Mononuclear cell (primary cell): Measurements from ENCODE around the gene TMEM101. TPM values are rescaled to one million over a fixed set of nuclear protein-coding genes. Genes with fewer than 3 reads are reported as not detected.

ENCODE experiments used
- H3K27me3 ChIP-seq: 2 replicates; pipeline ENCODE4 v1.6.0; 2011; ENCODE audit warnings: low read length, control low read depth; ENCODE audit not compliant: insufficient read depth
- H3K4me1 ChIP-seq: 2 replicates; pipeline ENCODE4 v1.5.1; 2011; ENCODE audit warnings: mild to moderate bottlenecking, low read length, control low read depth; ENCODE audit not compliant: insufficient read depth
- H3K4me3 ChIP-seq: 2 replicates; pipeline ENCODE4 v1.5.1; 2011; ENCODE audit warnings: mild to moderate bottlenecking, low read length, moderate library complexity
- H3K9me3 ChIP-seq: 2 replicates; pipeline ENCODE4 v1.5.1; 2011; ENCODE audit warnings: low read depth, mild to moderate bottlenecking, control low read depth, low read length
- total RNA-seq: library from RNA; depleted of rRNA; stranded (reverse); fragments of >200 nt; gene quantifications from one replicate; pipeline ENCODE4 v1.2.3, GENCODE V29; 2012

The TMEM101 gene
- total RNA-seq, 1 donor, result 21.0 TPM

DNA sequence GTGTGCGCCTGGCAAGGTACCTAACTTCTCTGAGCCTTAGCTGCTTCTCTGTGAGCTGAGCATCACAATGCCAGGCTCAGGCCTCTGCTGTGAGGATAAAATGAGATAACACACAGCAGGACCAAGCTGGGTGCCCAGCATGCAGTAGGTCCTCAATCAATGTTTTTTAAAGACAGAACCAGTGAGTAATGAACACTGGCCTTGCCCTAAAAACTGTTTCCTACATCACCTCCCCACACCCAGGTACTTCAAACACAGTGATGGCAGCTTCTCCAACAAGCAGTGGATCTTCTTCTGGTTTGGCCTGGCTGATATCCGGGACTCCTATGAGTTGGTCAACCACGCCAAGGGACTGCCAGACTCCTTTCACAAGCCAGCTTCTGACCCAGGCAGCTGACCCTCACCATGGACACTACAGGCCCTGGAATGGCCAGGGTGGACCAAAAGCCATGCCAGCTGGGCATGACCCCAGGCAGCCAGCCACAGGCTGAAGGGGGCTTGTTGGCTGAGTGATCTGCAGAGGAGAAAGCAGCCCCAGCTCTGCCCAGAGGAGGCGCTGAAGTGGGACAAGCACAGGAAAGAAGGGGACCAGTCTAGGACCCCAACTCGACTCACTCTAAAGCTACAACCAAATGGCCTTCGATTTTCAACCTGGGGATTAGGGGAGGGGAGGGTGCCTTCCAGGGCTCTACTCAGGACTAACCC, 6.4 kb downstream of the TMEM101 start:
- Histone ChIP-seq H3K4me1 (peaks cover 43% of the 10 kb centered on the region), H3K4me3 (no peak overlapping the region), H3K27me3 (peaks cover 20% of the 10 kb centered on the region), H3K9me3 (no peaks in the 10 kb centered on the region)

DNA sequence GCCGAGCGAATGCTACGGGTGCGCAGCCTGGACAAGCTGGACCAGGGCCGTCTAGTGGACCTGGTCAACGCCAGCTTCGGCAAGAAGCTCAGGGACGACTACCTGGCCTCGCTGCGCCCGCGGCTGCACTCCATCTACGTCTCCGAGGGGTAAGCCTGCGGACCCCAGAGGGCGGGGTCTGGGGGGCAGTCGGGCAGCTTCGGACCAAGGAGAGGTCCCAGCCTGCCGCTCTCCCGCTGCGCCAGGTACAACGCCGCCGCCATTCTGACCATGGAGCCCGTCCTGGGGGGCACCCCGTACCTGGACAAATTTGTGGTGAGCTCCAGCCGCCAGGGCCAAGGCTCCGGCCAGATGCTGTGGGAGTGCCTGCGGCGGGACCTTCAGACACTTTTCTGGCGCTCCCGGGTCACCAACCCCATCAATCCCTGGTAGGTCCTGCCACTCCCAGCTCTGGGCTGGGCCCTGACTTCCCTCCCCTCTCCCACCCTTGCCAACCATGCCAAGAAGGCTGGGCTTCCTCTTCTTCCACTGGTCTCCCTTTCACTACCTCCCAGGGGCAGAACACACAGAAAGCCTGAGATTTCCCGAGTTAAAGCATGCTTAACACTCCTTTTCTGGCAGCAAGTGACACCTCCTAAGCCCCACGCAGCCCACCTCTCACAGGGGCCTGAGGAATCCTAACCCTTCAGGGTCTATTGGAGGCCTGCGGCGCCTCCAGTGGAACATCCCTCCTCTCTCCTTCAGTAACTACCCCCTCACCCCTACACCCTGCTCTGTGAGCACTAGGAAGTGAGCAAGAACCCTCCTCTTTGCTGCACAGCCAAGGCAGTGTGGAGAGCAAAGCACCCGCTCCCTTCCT, 7.2 kb downstream of the TMEM101 start:
- Histone ChIP-seq H3K4me1 (peaks cover 43% of the 10 kb centered on the region), H3K9me3 (no peaks in the 10 kb centered on the region), H3K27me3 (peaks cover 26% of the 10 kb centered on the region), H3K4me3 (peak overlapping the region; percentile 63)

DNA sequence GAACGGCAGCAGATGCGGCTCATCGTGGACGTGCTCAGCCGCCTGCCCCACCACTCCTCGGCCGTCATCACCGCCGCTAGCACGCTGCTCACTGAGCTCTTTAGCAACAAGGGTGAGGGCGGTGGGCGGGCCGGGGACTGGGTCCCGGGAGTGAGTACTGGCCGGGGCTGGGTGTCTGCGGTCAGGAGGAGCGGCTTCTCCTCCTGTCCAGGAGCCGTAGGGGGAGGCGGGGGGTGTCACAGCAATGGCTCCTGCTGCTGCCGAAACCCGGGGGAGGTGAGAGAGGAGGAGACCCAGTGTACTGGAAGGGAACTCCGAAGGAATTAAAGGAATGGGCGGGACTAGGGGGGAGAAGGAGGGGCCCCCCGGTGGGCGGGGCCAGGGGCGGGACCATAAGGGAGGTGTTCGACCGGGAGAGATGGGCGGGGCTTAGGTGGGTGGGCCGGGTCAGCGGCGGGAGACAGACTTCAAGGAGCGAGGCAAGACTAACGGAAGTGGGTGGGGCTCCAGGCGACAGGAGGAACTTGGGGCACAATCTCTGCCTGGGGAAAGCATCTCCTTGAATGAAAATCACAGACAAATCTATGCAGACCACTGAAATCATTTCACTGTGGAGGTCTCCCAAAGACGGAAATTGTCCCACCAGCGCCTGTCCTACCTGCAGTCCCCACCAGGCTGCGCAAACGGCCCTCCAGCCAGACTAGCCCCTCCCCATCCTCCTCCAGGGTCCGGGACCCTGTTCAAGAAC, 8.0 kb downstream of the TMEM101 start:
- H3K4me1 ChIP-seq, result peaks cover 43% of the 10 kb centered on the region
- peak overlapping the region; percentile 63 for H3K4me3 ChIP-seq
- H3K9me3 ChIP-seq, result no peaks in the 10 kb centered on the region
- H3K27me3 ChIP-seq, result peaks cover 28% of the 10 kb centered on the region

DNA sequence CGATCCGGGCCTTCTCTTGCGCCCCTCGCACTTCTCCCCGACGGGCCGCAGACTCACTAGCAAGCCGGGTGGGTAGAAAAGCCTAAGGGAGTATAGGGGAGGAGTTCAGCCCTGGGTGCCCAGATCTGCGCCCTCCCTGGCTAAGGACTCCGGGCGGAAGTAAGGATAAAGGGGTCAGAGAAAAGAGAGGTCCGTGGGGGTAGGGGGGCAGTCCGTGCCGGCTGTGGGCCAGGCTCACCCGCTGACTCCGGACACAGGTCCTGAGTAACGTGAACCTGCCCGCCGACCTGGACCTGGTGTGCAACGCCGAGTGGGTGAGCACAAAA, 8.5 kb downstream of the TMEM101 start:
- Histone ChIP-seq H3K4me1 (peaks cover 43% of the 10 kb centered on the region), H3K27me3 (peaks cover 28% of the 10 kb centered on the region), H3K9me3 (no peaks in the 10 kb centered on the region), H3K4me3 (peak overlapping the region; percentile 63)

GRCh38 chr17:44005527-44006271, 9.1 kb downstream of the TMEM101 start:
- Histone ChIP-seq H3K4me3 (peak overlapping the region; percentile 63), H3K4me1 (peaks cover 43% of the 10 kb centered on the region), H3K27me3 (peaks cover 28% of the 10 kb centered on the region), H3K9me3 (no peaks in the 10 kb centered on the region)

GRCh38 chr17:44004761-44005526, 9.8 kb downstream of the TMEM101 start:
- H3K27me3 ChIP-seq, result peaks cover 28% of the 10 kb centered on the region
- H3K4me1 ChIP-seq, result peaks cover 43% of the 10 kb centered on the region
- no peak overlapping the region for H3K4me3 ChIP-seq
- no peaks in the 10 kb centered on the region for H3K9me3 ChIP-seq

GRCh38 chr17:44004077-44004760, 10.5 kb downstream of the TMEM101 start, which contains the start of gene NAGS:
Gene NAGS (plus strand): TSS chr17:44004622. CDS start chr17:44004664, 42 bp downstream.
- H3K4me3 ChIP-seq, result no peak within 1 kb of the TSS
- H3K9me3 ChIP-seq, result no peaks in the 10 kb centered on the region
- H3K27me3 ChIP-seq, result peaks cover 28% of the 10 kb centered on the region
- H3K4me1 ChIP-seq, result peaks cover 43% of the 10 kb centered on the region

DNA sequence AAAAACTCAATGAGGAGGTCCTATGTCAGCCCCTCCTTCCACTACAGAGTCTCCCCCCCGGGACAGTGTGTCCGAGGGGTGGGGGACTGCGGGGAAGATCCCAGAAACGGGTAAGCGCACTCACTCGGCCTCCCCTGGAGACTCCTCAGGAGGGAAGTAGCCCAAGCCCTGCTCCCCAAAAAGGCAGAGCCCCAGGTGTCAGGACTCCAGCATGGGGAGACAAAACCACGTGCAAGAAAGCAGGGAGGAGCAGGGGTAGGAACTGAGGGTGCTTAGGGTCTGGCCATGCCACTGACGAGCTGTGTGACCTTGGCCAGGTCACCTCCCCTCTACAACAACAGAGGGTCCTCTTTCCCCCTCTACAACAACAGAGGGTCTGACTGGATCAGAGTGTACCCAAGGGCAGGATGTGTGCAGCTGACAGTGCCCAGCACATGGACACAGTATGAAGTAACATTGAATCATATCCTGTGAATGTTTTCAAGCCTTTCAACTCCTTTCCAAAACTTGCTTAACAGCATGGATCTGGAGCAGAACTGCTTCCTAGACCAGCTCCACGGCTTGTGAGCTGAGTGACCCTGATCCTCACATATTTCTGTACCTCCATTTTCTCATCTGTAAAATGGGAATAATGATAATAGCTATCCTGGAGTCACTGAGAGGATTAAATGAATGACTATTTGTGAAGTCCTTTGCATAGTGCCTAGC, 12.5 kb downstream of the TMEM101 start:
- peaks cover 28% of the 10 kb centered on the region for H3K27me3 ChIP-seq

DNA sequence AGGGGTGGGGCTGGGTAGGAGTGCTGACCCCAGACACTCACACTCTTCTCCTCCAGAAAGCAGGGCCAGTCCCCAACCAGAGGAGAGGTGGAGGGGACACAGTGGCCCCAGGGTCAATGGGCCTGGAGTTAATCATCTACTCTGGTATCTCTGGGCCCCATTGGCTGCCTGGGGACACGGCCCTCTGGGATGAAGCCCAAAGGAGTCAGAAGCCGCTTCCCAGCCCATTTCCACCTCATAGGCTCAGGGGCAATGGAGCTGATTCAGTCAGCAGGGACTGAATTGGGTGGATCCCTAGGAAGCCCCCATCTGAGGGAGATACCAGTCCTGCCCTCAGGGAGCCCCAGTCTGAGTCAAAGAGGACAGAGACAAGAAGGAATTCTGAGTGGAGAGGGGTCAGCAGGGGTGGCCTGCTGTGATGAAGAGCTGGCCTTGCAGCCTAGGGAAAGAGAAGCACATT, 13.3 kb downstream of the TMEM101 start:
- Histone ChIP-seq H3K4me3 (no peak overlapping the region), H3K4me1 (peaks cover 23% of the 10 kb centered on the region), H3K27me3 (peaks cover 28% of the 10 kb centered on the region), H3K9me3 (no peaks in the 10 kb centered on the region)

More for the DNA sequence above, 12.5 kb downstream of the TMEM101 start:
- H3K4me3 ChIP-seq, result no peak overlapping the region
- no peaks in the 10 kb centered on the region for H3K9me3 ChIP-seq
- peaks cover 27% of the 10 kb centered on the region for H3K4me1 ChIP-seq

GRCh38 chr17:44000871-44001460, 13.8 kb downstream of the TMEM101 start:
- H3K27me3 ChIP-seq, result peaks cover 31% of the 10 kb centered on the region
- no peaks in the 10 kb centered on the region for H3K9me3 ChIP-seq
- H3K4me1 ChIP-seq, result peaks cover 17% of the 10 kb centered on the region
- no peak overlapping the region for H3K4me3 ChIP-seq

- Histone ChIP-seq H3K9me3 (no peaks in the 10 kb centered on the region), H3K4me3 (no peak overlapping the region), H3K4me1 (peaks cover 11% of the 10 kb centered on the region), H3K27me3 (peaks cover 30% of the 10 kb centered on the region)
Observed at GRCh38 chr17:44000141-44000860, 14.5 kb downstream of the TMEM101 start.

DNA sequence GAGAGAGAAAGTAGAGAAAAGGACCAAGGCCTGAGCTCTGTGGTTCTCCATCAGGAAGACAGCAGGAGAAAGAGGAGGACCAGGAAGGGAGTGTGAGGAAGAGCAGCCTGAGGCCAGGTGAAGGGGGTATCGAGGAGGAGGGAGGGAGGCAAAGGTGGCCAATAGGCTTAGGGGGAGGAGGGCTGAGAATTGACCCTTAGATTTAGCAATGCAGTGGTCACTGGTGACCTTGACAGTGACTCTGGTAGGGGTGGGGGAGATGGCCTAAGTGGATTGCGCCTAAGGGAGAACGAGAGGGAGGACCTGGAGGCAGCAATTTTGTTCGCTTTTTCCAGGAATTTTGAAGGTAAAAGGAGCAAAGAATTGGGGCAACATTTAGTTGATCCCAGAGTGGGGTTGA, 15.7 kb downstream of the TMEM101 start:
- no peak overlapping the region for H3K4me3 ChIP-seq
- no peaks in the 10 kb centered on the region for H3K9me3 ChIP-seq
- peaks cover 34% of the 10 kb centered on the region for H3K27me3 ChIP-seq
- peaks cover 9% of the 10 kb centered on the region for H3K4me1 ChIP-seq
